Small intestine (tissue), 7 donors: Measurements from ENCODE around the gene NAPB. TPM values are rescaled to one million over a fixed set of nuclear protein-coding genes. Genes with fewer than 3 reads are reported as not detected.

ENCODE experiments used
- DNase-seq, 2 donors: peaks; one replicate each; pipeline versions ENCODE4 v3.0.0 to v3.0.0-alpha.2; 2013
- FAIRE-seq: peaks from 2 replicates; lab custom pipeline; 2012; peaks lifted over from hg19 to GRCh38; lab: Jason Lieb, UNC
- H3K27ac ChIP-seq, 3 donors: one replicate each; pipeline ENCODE4 v1.5.1; 2013; ENCODE audit warnings: low read length in 2 of 3, mild to moderate bottlenecking in 2 of 3, control low read depth in 1 of 3, inconsistent platforms in 1 of 3, low read depth in 1 of 3, moderate library complexity in 1 of 3
- H3K27me3 ChIP-seq, 3 donors: one replicate each; pipeline ENCODE4 v1.6.1; 2013; ENCODE audit warnings: low read length in 3 of 3, inconsistent platforms in 1 of 3; ENCODE audit not compliant: control insufficient read depth in 3 of 3, insufficient read depth in 3 of 3
- H3K36me3 ChIP-seq, 3 donors: one replicate each; pipeline ENCODE4 v1.6.1; 2013; ENCODE audit warnings: low read length in 3 of 3, inconsistent platforms in 1 of 3, low read depth in 1 of 3, mild to moderate bottlenecking in 1 of 3, moderate library complexity in 1 of 3; ENCODE audit not compliant: control insufficient read depth in 3 of 3, insufficient read depth in 2 of 3
- H3K4me1 ChIP-seq, 3 donors: one replicate each; pipeline ENCODE4 v1.6.1; 2013; ENCODE audit warnings: low read length in 2 of 3, inconsistent platforms in 1 of 3, low read depth in 1 of 3, mild to moderate bottlenecking in 1 of 3, moderate library complexity in 1 of 3; ENCODE audit not compliant: control insufficient read depth in 3 of 3, insufficient read depth in 2 of 3
- H3K4me3 ChIP-seq, 3 donors: one replicate each; pipeline ENCODE4 v1.5.1; 2013; ENCODE audit warnings: low read length in 3 of 3, control low read depth in 1 of 3, inconsistent platforms in 1 of 3, low read depth in 1 of 3, mild to moderate bottlenecking in 1 of 3, moderate library complexity in 1 of 3
- H3K9me3 ChIP-seq, 2 donors: one replicate each; pipeline ENCODE4 v1.6.1; 2013; ENCODE audit warnings: low read depth in 1 of 2, low read length in 1 of 2; ENCODE audit not compliant: control insufficient read depth in 2 of 2, insufficient read depth in 1 of 2
- WGBS, 3 donors: extraction: QIAGEN DNeasy Blood & Tissue Kit; methylation state at CpG; one replicate each; pipeline ENCODE4 v1.1.7; 2013; 5-methylcytosine and 5-hydroxymethylcytosine counted together
- polyA plus RNA-seq, 4 donors: library from polyadenylated mRNA; stranded (reverse) in 3 of 4; unstranded in 1 of 4; fragments of 200-250 nt in 3 of 4; fragments of 120-200 nt in 1 of 4; gene quantifications; one replicate each; pipeline versions ENCODE4 v1.2.1 to v1.2.3, GENCODE V29; 2013
- donor health status: healthy with polysubstance abuse.
- donor health status: control.
- donor health status: control.
- donor health status: Bipolar disorder and iron deficiency.
- donor health status: healthy.

Gene NAPB
- polyA plus RNA-seq, 4 donors = 3.2 to 12.8 (median 7.0) TPM

GRCh38 chr20:23393996-23394775 is 27.1 kb downstream of the NAPB start:
- no peak for FAIRE-seq
- no peak overlapping the region for H3K4me3 ChIP-seq
- 96 to 99% (median 98%) methylated on average over 4 of the region's 4 CpGs for WGBS, 3 donors

GRCh38 chr20:23391707-23392310 is 29.5 kb downstream of the NAPB start:
- FAIRE-seq (no peak), DNase-seq (no peak)
- no peaks in the 10 kb centered on the region for H3K27me3 ChIP-seq
- no peaks in the 10 kb centered on the region for H3K9me3 ChIP-seq
- WGBS, 3 donors = 88 to 95% (median 92%) methylated on average over 4 of the region's 4 CpGs
- H3K4me3 ChIP-seq = no peak overlapping the region
- H3K36me3 ChIP-seq = peaks cover 14 to 23% (median 15%) of the 10 kb centered on the region in 3 donors
- H3K27ac ChIP-seq = no peak overlapping the region
- H3K4me1 ChIP-seq = no peaks in the 10 kb centered on the region

More at GRCh38 chr20:23393996-23394775, 27.1 kb downstream of the NAPB start:
- H3K27me3 ChIP-seq = no peaks in the 10 kb centered on the region
- H3K4me1 ChIP-seq = no peaks in the 10 kb centered on the region
- H3K36me3 ChIP-seq = peaks cover 14 to 25% (median 15%) of the 10 kb centered on the region in 3 donors
- DNase-seq = no peak
- H3K9me3 ChIP-seq = no peaks in the 10 kb centered on the region
- no peak overlapping the region for H3K27ac ChIP-seq

GRCh38 chr20:23390091-23390774 is 31.1 kb downstream of the NAPB start:
- 83 to 90% (median 90%) methylated on average over 1 of the region's 1 CpG for WGBS, 3 donors
- FAIRE-seq (no peak), DNase-seq (no peak)
- no peak overlapping the region for H3K27ac ChIP-seq
- no peak overlapping the region for H3K4me3 ChIP-seq
- H3K9me3 ChIP-seq = peaks cover 0 to 2% of the 10 kb centered on the region in 2 donors
- no peaks in the 10 kb centered on the region for H3K4me1 ChIP-seq
- peaks cover 14 to 26% (median 15%) of the 10 kb centered on the region in 3 donors for H3K36me3 ChIP-seq
- H3K27me3 ChIP-seq = no peaks in the 10 kb centered on the region

DNA sequence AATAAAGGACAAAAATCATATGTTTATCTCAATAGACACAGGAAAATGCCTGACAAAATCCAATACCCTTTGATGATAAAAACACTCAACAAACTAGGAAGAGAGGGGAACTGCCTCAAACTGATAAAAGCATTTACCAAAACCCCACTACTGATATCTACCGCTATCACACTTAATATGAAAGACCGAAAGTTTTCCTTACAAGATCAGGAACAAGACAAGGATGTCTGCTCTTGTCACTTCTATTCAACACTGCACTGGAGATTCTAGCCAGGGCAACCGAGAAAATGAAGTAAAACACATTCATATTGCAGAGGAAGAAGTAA is 34.2 kb downstream of the NAPB start:
- H3K27me3 ChIP-seq = no peaks in the 10 kb centered on the region
- FAIRE-seq (no peak), DNase-seq (no peak)
- H3K9me3 ChIP-seq = peaks cover 0 to 9% of the 10 kb centered on the region in 2 donors
- no peaks in the 10 kb centered on the region for H3K4me1 ChIP-seq
- peaks cover 0 to 17% (median 3%) of the 10 kb centered on the region in 3 donors for H3K36me3 ChIP-seq
- H3K27ac ChIP-seq = no peak overlapping the region
- 63 to 85% (median 82%) methylated on average over 3 of the region's 3 CpGs for WGBS, 3 donors
- no peak overlapping the region for H3K4me3 ChIP-seq

- Histone ChIP-seq H3K27me3 (no peaks in the 10 kb centered on the region), H3K27ac (peak overlapping the region; percentile 27 to 38 (median 37)), H3K9me3 (peaks cover 0 to 9% of the 10 kb centered on the region in 2 donors), H3K36me3 (peaks cover 0 to 19% (median 3%) of the 10 kb centered on the region in 3 donors), H3K4me3 (no peak overlapping the region), H3K4me1 (no peaks in the 10 kb centered on the region)
- WGBS, 3 donors = 19 to 51% (median 38%) methylated on average over 6 of the region's 6 CpGs
- no peak for FAIRE-seq
- peak; percentile 63 to 76 for DNase-seq
Observed at GRCh38 chr20:23386304-23387117, 34.8 kb downstream of the NAPB start.

DNA sequence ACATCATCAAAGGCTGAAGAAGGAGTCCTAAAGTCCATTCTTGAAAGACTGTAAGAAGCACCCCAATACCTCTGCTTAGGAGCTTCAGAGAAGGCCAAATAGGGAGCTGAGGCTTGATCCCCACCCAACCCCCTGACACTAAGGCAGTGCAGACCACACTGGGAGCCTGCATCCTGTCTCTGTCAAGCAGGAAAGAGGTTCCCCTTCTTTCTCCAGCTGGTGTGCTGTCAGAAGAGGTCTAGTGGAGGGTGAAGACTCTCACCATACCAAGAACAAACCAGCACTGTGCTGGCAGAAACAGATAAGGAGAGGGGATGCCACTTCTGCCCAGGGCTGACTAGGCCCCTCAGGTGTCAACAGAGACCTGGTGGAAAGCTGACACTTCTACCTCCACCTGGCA is 39.4 kb downstream of the NAPB start:
- H3K9me3 ChIP-seq = peaks cover 0 to 9% of the 10 kb centered on the region in 2 donors
- H3K4me3 ChIP-seq = no peak overlapping the region
- no peaks in the 10 kb centered on the region for H3K4me1 ChIP-seq
- no peaks in the 10 kb centered on the region for H3K27me3 ChIP-seq
- peaks cover 2 to 29% (median 3%) of the 10 kb centered on the region in 3 donors for H3K36me3 ChIP-seq
- peak overlapping the region in 1 of 3 donors; percentile 50 for H3K27ac ChIP-seq
- FAIRE-seq (no peak), DNase-seq (no peak)

- no peaks in the 10 kb centered on the region for H3K27me3 ChIP-seq
- FAIRE-seq (no peak), DNase-seq (no peak)
- no peak overlapping the region for H3K4me3 ChIP-seq
- H3K9me3 ChIP-seq = peaks cover 0 to 7% of the 10 kb centered on the region in 2 donors
- H3K4me1 ChIP-seq = no peaks in the 10 kb centered on the region
- H3K27ac ChIP-seq = no peak overlapping the region
- H3K36me3 ChIP-seq = peaks cover 2 to 29% (median 3%) of the 10 kb centered on the region in 3 donors
Observed at GRCh38 chr20:23379772-23380171, 41.5 kb downstream of the NAPB start.

DNA sequence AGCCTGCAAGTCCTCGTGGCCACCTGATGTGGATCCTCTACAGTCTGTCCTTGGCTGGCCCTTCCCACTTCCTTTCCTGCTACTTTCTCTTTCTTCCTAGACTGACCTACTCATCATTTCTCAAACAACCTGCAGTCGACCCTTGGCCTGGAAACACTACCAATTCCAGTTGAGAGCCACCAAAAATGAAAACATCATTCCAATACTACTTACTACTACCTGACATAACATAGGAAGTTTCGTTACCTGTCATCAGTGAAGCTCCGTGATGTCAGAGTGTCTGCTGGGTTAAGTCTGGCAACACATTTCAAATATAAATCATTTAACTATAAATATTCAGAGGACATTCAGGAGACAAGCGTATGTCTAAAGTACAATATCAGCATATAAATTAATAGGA is 45.5 kb downstream of the NAPB start:
- H3K27me3 ChIP-seq = no peaks in the 10 kb centered on the region
- WGBS, 3 donors = 85 to 88% (median 85%) methylated on average over 5 of the region's 5 CpGs
- H3K36me3 ChIP-seq = peaks cover 5 to 30% (median 5%) of the 10 kb centered on the region in 3 donors
- H3K9me3 ChIP-seq = no peaks in the 10 kb centered on the region
- H3K4me3 ChIP-seq = no peak overlapping the region
- FAIRE-seq (no peak), DNase-seq (no peak)
- no peak overlapping the region for H3K27ac ChIP-seq
- H3K4me1 ChIP-seq = no peaks in the 10 kb centered on the region
